ENCODE measurements around the gene DNPH1. TPM values are rescaled to one million over a fixed set of nuclear protein-coding genes. Genes with fewer than 3 reads are reported as not detected.

DNPH1 gene
- total RNA-seq, 1 experiment from 2014 or later, result 43.5 TPM

GRCh38 chr6:43262000-43262779 lies 32.9 kb upstream of the DNPH1 start:
- Histone ChIP-seq H4K20me1 (ENCODE audit: insufficient read depth) (no peaks in the 10 kb centered on the region), H3K9me2 (ENCODE audit: insufficient read depth) (no peaks in the 10 kb centered on the region), H3K27me3 (ENCODE audit: insufficient read depth, low read depth) (no peaks in the 10 kb centered on the region), H3K9me3 (ENCODE audit: insufficient read depth, low read depth) (no peaks in the 10 kb centered on the region), H3K36me3 (ENCODE audit: low read depth) (no peaks in the 10 kb centered on the region), H3K4me2 (no peak overlapping the region), H3F3A (ENCODE audit: insufficient read depth, low read depth) (no peaks in the 10 kb centered on the region), H2AFZ (no peak overlapping the region), H3K4me3 (no peak overlapping the region), H3K4me1 (replicated peaks; ENCODE audit: insufficient read depth) (no peaks in the 10 kb centered on the region), H3K27ac (no peak overlapping the region), H3K79me2 (ENCODE audit: low read depth) (no peaks in the 10 kb centered on the region)
- TF ChIP-seq CTCF (conservative IDR thresholded peaks at IDR 0.05) (no peak), EZH2 (IDR thresholded peaks at IDR 0.05; ENCODE audit: low read depth) (no peak)
- POLR2A ChIA-PET (ENCODE audit: unreplicated experiment), result no interaction called here
- DNase-seq, result no peak
- intact Hi-C loops (cut with micrococcal nuclease; ENCODE audit: unreplicated experiment), result no loop called here
- CTCF ChIA-PET, result interaction anchor here (2.0 kb wide), 1 partner anchor 73 kb away, joined by 5 read pairs; no protein-coding TSS in a partner anchor
- no TSS peak for BruUV-seq (replicated peaks)

- intact Hi-C loops (cut with micrococcal nuclease; ENCODE audit: unreplicated experiment), result no loop called here
- ChIA-PET POLR2A (ENCODE audit: unreplicated experiment) (no interaction called here), CTCF (interaction anchor here (0.6 kb wide), 1 partner anchor 309 kb away, joined by 19 read pairs; no protein-coding TSS in a partner anchor)
- Histone ChIP-seq H3K27ac (no peak overlapping the region), H2AFZ (no peak overlapping the region), H3K9me3 (ENCODE audit: insufficient read depth, low read depth) (no peaks in the 10 kb centered on the region), H3F3A (ENCODE audit: insufficient read depth, low read depth) (no peaks in the 10 kb centered on the region), H3K9me2 (ENCODE audit: insufficient read depth) (no peaks in the 10 kb centered on the region), H3K4me3 (no peak overlapping the region), H3K79me2 (ENCODE audit: low read depth) (no peaks in the 10 kb centered on the region), H4K20me1 (ENCODE audit: insufficient read depth) (no peaks in the 10 kb centered on the region), H3K36me3 (ENCODE audit: low read depth) (no peaks in the 10 kb centered on the region), H3K4me2 (no peak overlapping the region), H3K27me3 (ENCODE audit: insufficient read depth, low read depth) (no peaks in the 10 kb centered on the region), H3K4me1 (replicated peaks; ENCODE audit: insufficient read depth) (no peaks in the 10 kb centered on the region)
- DNase-seq, result no peak
- TF ChIP-seq CTCF (conservative IDR thresholded peaks at IDR 0.05), result no peak
- TF ChIP-seq EZH2 (IDR thresholded peaks at IDR 0.05; ENCODE audit: low read depth), result no peak
- no TSS peak for BruUV-seq (replicated peaks)
Observed at GRCh38 chr6:43261198-43261597, 31.9 kb upstream of the DNPH1 start.

- H3K4me3 ChIP-seq, result no peak overlapping the region
- H2AFZ ChIP-seq, result no peak overlapping the region
- H3F3A ChIP-seq (ENCODE audit: insufficient read depth, low read depth), result no peaks in the 10 kb centered on the region
- no peaks in the 10 kb centered on the region for H3K79me2 ChIP-seq (ENCODE audit: low read depth)
- H3K27ac ChIP-seq, result no peak overlapping the region
- intact Hi-C loops (cut with micrococcal nuclease; ENCODE audit: unreplicated experiment), result no loop called here
- TF ChIP-seq CTCF (conservative IDR thresholded peaks at IDR 0.05) (no peak), EZH2 (IDR thresholded peaks at IDR 0.05; ENCODE audit: low read depth) (no peak)
- ChIA-PET POLR2A (ENCODE audit: unreplicated experiment) (no interaction called here), CTCF (no interaction called here)
- no peaks in the 10 kb centered on the region for H3K27me3 ChIP-seq (ENCODE audit: insufficient read depth, low read depth)
- H3K4me1 ChIP-seq (replicated peaks; ENCODE audit: insufficient read depth), result no peaks in the 10 kb centered on the region
- no peaks in the 10 kb centered on the region for H4K20me1 ChIP-seq (ENCODE audit: insufficient read depth)
- no TSS peak for BruUV-seq (replicated peaks)
- no peaks in the 10 kb centered on the region for H3K36me3 ChIP-seq (ENCODE audit: low read depth)
- no peak overlapping the region for H3K4me2 ChIP-seq
- no peaks in the 10 kb centered on the region for H3K9me2 ChIP-seq (ENCODE audit: insufficient read depth)
- no peak for DNase-seq
- no peaks in the 10 kb centered on the region for H3K9me3 ChIP-seq (ENCODE audit: insufficient read depth, low read depth)
Observed at GRCh38 chr6:43260791-43261190, 31.5 kb upstream of the DNPH1 start.

All from PC-9 (cell line).